Gastrocnemius medialis (tissue), 4 donors: ENCODE data around the gene SLC22A31. TPM values are rescaled to one million over a fixed set of nuclear protein-coding genes. Genes with fewer than 3 reads are reported as not detected.

Source experiments
- ATAC-seq, 2 donors: fragments of 150-250 bp; one replicate each; pipeline ENCODE4 v1.9.1; 2016
- DNase-seq, 2 donors: peaks; one replicate each; pipeline ENCODE4 v3.0.0-alpha.2; 2019
- H3K27ac ChIP-seq, 4 donors: fragments of 200-600 bp; sonication (generic); 1 replicate in 1 of 4; 2 replicates in 3 of 4; pipeline ENCODE4 v1.5.1; 2016 to 2018; ENCODE audit warnings: mild to moderate bottlenecking in 2 of 4, moderate library complexity in 1 of 4
- H3K27me3 ChIP-seq, 3 donors: fragments of 200-600 bp; sonication (generic) in 2 of 3; 1 replicate in 1 of 3; 2 replicates in 2 of 3; pipeline versions ENCODE4 v1.5.1 to v1.6.0; 2016 to 2019; ENCODE audit warnings: mild to moderate bottlenecking in 1 of 3, moderate library complexity in 1 of 3
- H3K36me3 ChIP-seq, 2 donors: fragments of 200-600 bp; sonication (generic) in 1 of 2; one replicate each; pipeline ENCODE4 v1.5.1; 2017 to 2018
- H3K4me1 ChIP-seq, 2 donors: fragments of 200-600 bp; sonication (generic) in 1 of 2; one replicate each; pipeline ENCODE4 v1.5.1; 2016 to 2017; ENCODE audit warnings: mild to moderate bottlenecking in 2 of 2
- H3K4me3 ChIP-seq, 4 donors: fragments of 200-600 bp; sonication (generic) in 3 of 4; 1 replicate in 1 of 4; 2 replicates in 3 of 4; pipeline ENCODE4 v1.5.1; 2016 to 2019; ENCODE audit warnings: mild to moderate bottlenecking in 2 of 4
- H3K9me3 ChIP-seq, 3 donors: fragments of 200-600 bp; sonication (generic) in 2 of 3; 1 replicate in 1 of 3; 2 replicates in 2 of 3; pipeline ENCODE4 v1.5.1; 2016 to 2019
- POLR2A ChIP-seq, 2 donors: fragments of 450-650 bp; IDR thresholded peaks; one replicate each; pipeline ENCODE4 v1.6.1; 2017; ENCODE audit warnings: antibody characterized with exemption in 2 of 2, mild to moderate bottlenecking in 2 of 2, moderate library complexity in 2 of 2
- in situ Hi-C, 4 donors: fragments of 200-750 bp; cut with MboI; loops; one replicate each; pipeline versions ENCODE4 v1.15.0 to v1.8.0; 2017; ENCODE audit warnings: low sequenced_read_pairs in 4 of 4
- intact Hi-C: fragments of 100-400 bp; cut with DNase I; formaldehyde crosslinking; loops from one replicate; pipeline ENCODE4 v1.15.1; 2023; ENCODE audit warnings: low total_unique reads
- total RNA-seq, 4 donors: library from RNA; depleted of rRNA; stranded (reverse); fragments of >200 nt; gene quantifications; one replicate each; pipeline versions ENCODE4 v1.1.0 to v1.2.3, GENCODE V29; 2016
- TF ChIP-seq, protein P1 (sequence below), 5 experiments: fragments of 450-650 bp in 3 of 5; fragments of 200-600 bp in 2 of 5; sonication (generic) in 2 of 5; IDR thresholded peaks in 4 of 5; conservative IDR thresholded peaks in 1 of 5; 1 replicate in 4 of 5; 2 replicates in 1 of 5; pipeline ENCODE4 v1.5.1; 2016 to 2019; ENCODE audit warnings: antibody characterized with exemption in 5 of 5, mild to moderate bottlenecking in 3 of 5, moderate library complexity in 3 of 5

SLC22A31 gene
- total RNA-seq, 4 donors from 2014 or later = not detected

DNA sequence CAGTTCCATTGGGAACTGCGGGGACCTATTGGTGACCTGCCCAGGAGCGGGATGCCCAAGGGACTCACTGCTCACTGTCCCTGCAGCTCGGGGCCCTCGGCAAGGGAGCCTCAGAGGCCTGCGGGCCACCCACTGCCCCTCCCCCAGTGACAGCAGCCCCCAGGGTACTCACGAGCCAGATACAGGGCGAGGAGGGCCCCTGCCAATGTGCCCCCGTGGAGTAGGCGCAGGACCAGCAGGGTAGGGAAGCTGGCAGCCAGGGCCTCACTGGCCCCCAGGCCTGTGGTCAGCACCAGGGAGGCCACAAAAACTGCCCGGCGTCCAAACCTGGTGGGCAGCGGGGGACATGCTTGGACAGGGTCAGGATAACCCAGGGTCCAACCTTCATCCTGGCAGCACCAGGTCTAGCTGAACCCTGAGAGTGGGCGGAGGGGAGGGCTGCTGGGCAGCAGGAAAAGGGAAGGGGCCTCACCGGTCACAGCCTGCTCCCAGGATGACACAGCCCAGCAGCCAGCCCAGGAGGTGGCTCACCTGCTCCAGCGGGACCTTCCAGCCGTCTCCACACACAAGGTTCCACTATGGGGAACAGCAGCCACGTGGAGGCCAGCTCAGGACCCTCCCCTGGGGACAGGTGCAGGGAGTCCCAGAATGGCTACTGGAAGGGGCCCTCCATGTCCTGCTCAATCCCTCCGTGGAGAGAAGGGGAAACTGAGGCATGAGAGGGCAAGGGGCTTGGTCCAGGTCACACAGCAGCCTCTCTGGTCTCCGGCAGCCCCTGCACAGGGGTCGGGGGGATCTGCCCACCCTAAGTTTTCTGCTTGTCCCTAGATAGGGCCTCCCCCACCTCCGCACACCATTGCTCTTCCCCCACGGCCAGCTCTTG, 855 bp downstream of the SLC22A31 start:
- in situ Hi-C loops = loop anchor here in 2 of 4 donors (25.0 kb wide), 2 partner anchors 337 to 462 kb away; partner anchors contain the start of genes GALNS (in 1 of the 2), PABPN1L (in 1 of the 2) and TRAPPC2L (in 1 of the 2)
- no peak for ATAC-seq
- DNase-seq = no peak
- Histone ChIP-seq H3K4me3 (no peak overlapping the region), H3K9me3 (no peaks in the 10 kb centered on the region), H3K27me3 (peaks cover 56 to 61% (median 59%) of the 10 kb centered on the region in 3 donors), H3K36me3 (peaks cover 0 to 2% of the 10 kb centered on the region in 2 donors), H3K27ac (no peak overlapping the region), H3K4me1 (no peaks in the 10 kb centered on the region)
- no peak for TF ChIP-seq POLR2A (IDR thresholded peaks at IDR 0.05)
- TF ChIP-seq, protein P1, sequence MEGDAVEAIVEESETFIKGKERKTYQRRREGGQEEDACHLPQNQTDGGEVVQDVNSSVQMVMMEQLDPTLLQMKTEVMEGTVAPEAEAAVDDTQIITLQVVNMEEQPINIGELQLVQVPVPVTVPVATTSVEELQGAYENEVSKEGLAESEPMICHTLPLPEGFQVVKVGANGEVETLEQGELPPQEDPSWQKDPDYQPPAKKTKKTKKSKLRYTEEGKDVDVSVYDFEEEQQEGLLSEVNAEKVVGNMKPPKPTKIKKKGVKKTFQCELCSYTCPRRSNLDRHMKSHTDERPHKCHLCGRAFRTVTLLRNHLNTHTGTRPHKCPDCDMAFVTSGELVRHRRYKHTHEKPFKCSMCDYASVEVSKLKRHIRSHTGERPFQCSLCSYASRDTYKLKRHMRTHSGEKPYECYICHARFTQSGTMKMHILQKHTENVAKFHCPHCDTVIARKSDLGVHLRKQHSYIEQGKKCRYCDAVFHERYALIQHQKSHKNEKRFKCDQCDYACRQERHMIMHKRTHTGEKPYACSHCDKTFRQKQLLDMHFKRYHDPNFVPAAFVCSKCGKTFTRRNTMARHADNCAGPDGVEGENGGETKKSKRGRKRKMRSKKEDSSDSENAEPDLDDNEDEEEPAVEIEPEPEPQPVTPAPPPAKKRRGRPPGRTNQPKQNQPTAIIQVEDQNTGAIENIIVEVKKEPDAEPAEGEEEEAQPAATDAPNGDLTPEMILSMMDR (IDR thresholded peaks at IDR 0.05 in 4 of 5, conservative IDR thresholded peaks at IDR 0.05 in 1 of 5) = no peak
- intact Hi-C loops = loop anchor here (2.0 kb wide), 1 partner anchor 29 kb away; the partner anchor contains the start of gene CDH15

DNA sequence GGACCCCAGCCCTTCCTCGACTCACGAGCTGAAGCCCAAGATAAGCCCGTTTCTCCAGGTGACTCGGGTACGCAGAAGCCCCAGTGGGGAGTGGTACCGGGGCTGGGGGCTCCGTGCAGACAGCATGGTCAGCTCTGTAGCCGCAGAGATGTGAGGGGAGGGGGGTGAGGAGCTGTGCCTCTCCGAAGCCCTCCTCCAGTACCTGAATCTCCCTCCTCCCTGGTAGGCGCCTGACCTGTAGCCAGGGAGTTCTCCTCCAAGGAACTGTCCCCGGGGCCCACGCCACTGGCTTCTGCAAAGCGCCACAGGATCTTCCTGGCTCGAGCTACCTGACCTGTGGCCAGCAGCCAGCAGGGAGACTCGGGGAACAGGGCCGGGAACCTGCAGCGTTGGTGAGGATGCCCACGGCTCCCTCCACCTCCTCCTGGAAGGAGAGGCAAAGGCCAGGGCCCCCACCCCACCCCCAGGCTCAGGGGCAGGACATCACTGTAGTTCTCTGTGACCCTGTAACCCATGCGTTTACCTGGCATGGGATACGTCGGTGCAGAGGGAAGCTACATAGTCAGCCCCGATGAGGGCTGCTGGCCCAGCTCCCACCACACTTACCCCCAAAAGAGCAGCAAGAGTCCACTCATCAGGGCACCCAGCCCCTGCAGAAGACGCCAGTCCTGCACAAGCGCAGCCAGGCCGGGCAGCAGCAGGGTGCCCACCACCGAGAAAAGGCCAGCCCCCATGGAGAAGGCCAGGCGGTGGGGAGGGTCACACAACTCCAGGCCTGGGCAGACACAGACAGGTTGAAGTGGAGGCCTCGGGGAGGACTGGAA, 1.7 kb downstream of the SLC22A31 start:
- Histone ChIP-seq H3K4me1 (no peaks in the 10 kb centered on the region), H3K27me3 (peaks cover 51 to 52% (median 52%) of the 10 kb centered on the region in 3 donors), H3K27ac (no peak overlapping the region), H3K9me3 (no peaks in the 10 kb centered on the region), H3K36me3 (peaks cover 0 to 10% of the 10 kb centered on the region in 2 donors), H3K4me3 (no peak overlapping the region)
- DNase-seq (no peak), ATAC-seq (no peak)
- TF ChIP-seq, protein P1 (IDR thresholded peaks at IDR 0.05 in 4 of 5, conservative IDR thresholded peaks at IDR 0.05 in 1 of 5) = no peak
- intact Hi-C loops = no loop called here
- in situ Hi-C loops = no loop called here

DNA sequence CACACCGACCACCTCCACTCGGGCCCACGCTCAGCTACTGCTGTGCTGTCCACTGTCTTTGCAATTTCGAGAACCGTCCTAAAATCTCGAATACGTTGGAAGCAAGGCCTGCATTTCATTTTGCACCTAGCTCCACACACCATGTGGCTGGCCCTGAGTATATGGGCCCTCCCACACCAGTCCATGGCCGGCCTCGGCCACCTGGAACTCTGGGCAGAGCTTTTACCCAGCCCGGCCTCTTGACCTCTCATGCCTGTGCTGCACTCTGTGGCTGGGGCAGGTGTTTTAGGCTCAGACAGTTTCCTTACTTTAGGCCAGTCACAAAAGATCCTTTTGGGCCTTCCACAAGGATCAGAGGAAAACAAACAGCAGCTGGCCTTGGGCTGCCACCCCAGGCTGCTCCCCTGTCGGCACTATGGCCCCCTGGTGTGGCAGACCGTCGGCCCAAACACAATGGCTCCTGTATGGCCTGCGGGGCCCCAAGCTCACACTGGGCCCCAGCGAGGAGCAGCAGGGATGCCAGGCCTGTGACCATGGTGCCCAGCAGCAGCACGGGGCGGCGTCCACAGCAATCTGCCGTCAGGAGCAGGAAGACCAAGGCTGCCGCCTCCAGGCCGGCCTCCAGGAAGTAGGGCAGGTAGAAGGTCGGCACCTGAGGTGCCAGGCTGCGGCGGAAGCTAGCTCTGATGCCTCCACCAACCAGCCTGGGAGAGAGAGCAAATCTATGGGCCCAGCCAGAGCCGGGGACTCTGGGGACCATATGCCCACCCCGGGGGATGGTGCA, 2.5 kb downstream of the SLC22A31 start:
- Histone ChIP-seq H3K36me3 (peaks cover 0 to 14% of the 10 kb centered on the region in 2 donors), H3K9me3 (no peaks in the 10 kb centered on the region), H3K4me1 (no peaks in the 10 kb centered on the region), H3K27ac (no peak overlapping the region), H3K4me3 (no peak overlapping the region), H3K27me3 (peaks cover 43 to 44% (median 44%) of the 10 kb centered on the region in 3 donors)
- in situ Hi-C loops = no loop called here
- no peak for DNase-seq
- intact Hi-C loops = no loop called here
- no peak for TF ChIP-seq POLR2A (IDR thresholded peaks at IDR 0.05)
- TF ChIP-seq, protein P1 (IDR thresholded peaks at IDR 0.05 in 4 of 5, conservative IDR thresholded peaks at IDR 0.05 in 1 of 5) = no peak
- ATAC-seq = no peak

DNA sequence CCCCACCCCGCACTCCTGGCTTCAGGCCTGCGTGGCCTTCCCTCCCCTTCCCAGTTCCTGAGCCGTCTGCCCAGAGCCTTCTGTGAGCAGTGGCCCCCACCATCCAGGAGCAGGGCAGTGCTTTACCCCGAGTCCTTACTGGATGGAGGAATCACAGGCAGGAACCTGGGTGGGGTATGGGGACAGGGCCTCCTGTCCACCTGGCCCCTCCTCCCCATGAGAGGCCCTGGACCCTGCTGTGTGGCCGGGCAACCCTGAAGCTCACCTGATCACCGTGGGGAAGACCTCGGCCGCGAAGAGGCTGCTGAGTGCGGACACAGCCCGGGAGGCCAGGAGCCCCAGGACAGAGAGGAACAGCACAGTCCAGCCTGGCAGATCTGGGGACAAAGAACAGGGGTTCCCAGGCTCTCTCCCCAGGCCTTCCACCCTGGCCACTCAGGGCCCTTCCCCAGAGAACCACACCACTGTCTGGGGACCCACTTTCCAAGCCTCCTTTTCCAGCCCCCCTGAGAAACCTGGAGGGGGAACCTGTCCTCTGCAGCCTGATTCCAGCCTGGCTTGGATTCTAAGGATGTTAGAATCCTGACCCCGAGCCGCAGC, 3.2 kb downstream of the SLC22A31 start:
- Histone ChIP-seq H3K9me3 (no peaks in the 10 kb centered on the region), H3K27ac (no peak overlapping the region), H3K4me3 (no peak overlapping the region), H3K36me3 (peaks cover 0 to 14% of the 10 kb centered on the region in 2 donors), H3K4me1 (no peaks in the 10 kb centered on the region), H3K27me3 (peaks cover 36 to 37% (median 37%) of the 10 kb centered on the region in 3 donors)
- DNase-seq (no peak), ATAC-seq (no peak)
- no peak for TF ChIP-seq POLR2A (IDR thresholded peaks at IDR 0.05)
- TF ChIP-seq, protein P1 (IDR thresholded peaks at IDR 0.05 in 4 of 5, conservative IDR thresholded peaks at IDR 0.05 in 1 of 5) = no peak
- in situ Hi-C loops = no loop called here
- intact Hi-C loops = no loop called here
